Endothelial cell of hepatic sinusoid (primary cell): ENCODE data around the gene CD83.

ENCODE experiments used
- in situ Hi-C: cut with HindIII; loops from 2 replicates; pipeline ENCODE4 v1.10.0; 2017; ENCODE audit warnings: low sequenced_read_pairs

CD83 gene

GRCh38 chr6:14123386-14124111 is 6.0 kb downstream of the CD83 start:
- in situ Hi-C loops: no loop called here

- in situ Hi-C loops: no loop called here
Observed at GRCh38 chr6:14125346-14125745, 7.8 kb downstream of the CD83 start.

GRCh38 chr6:14126191-14126590 is 8.6 kb downstream of the CD83 start:
- in situ Hi-C loops: no loop called here

GRCh38 chr6:14127611-14128010 is 10.0 kb downstream of the CD83 start:
- in situ Hi-C loops: no loop called here

- in situ Hi-C loops: no loop called here
Observed at GRCh38 chr6:14128012-14128411, 10.4 kb downstream of the CD83 start.

- in situ Hi-C loops: no loop called here
Observed at GRCh38 chr6:14128746-14129145, 11.2 kb downstream of the CD83 start.

- in situ Hi-C loops: no loop called here
Observed at GRCh38 chr6:14129575-14129974, 12.0 kb downstream of the CD83 start.

- in situ Hi-C loops: no loop called here
Observed at GRCh38 chr6:14130435-14131075, 13.0 kb downstream of the CD83 start.

GRCh38 chr6:14131579-14131978 is 14.0 kb downstream of the CD83 start:
- in situ Hi-C loops: no loop called here

- in situ Hi-C loops: no loop called here
Observed at GRCh38 chr6:14132244-14132920, 14.8 kb downstream of the CD83 start.

GRCh38 chr6:14132921-14133275 is 15.3 kb downstream of the CD83 start:
- in situ Hi-C loops: no loop called here

- in situ Hi-C loops: no loop called here
Observed at GRCh38 chr6:14134211-14134910, 16.8 kb downstream of the CD83 start.

GRCh38 chr6:14135893-14136539 is 18.4 kb downstream of the CD83 start:
- in situ Hi-C loops: no loop called here

GRCh38 chr6:14138701-14139215 is 21.2 kb downstream of the CD83 start:
- in situ Hi-C loops: no loop called here

- in situ Hi-C loops: no loop called here
Observed at GRCh38 chr6:14141351-14142062, 23.9 kb downstream of the CD83 start.

GRCh38 chr6:14142063-14142450 is 24.5 kb downstream of the CD83 start:
- in situ Hi-C loops: no loop called here

- in situ Hi-C loops: no loop called here
Observed at GRCh38 chr6:14142511-14143223, 25.1 kb downstream of the CD83 start.

GRCh38 chr6:14143305-14143704 is 25.7 kb downstream of the CD83 start:
- in situ Hi-C loops: no loop called here

- in situ Hi-C loops: no loop called here
Observed at GRCh38 chr6:14144678-14145113, 27.1 kb downstream of the CD83 start.
